ENCODE measurements around the gene CTSZ.
"Not testable (repeated sequence)": the region's sequence is repeated elsewhere in the genome, so short reads cannot be mapped to it uniquely, and the experiment has no call there.

GRCh38 chr20:58963922-58964321 is 43.1 kb downstream of the CTSZ start:
- TF ChIP-seq EP300, CTCF, POLR2A, POLR2AphosphoS5 (IDR thresholded peaks at IDR 0.05): not testable (repeated sequence)

Data from sigmoid colon (tissue), 4 donors.